K562 treated with DMSO at 1 percent for 48 hours (cell line): Measurements from ENCODE around the gene PTOV1. TPM values are rescaled to one million over a fixed set of nuclear protein-coding genes. Genes with fewer than 3 reads are reported as not detected.

Experiments
- total RNA-seq: library from RNA; unstranded; fragments of 300-600 nt; gene quantifications from 2 replicates; pipeline ENCODE4 v1.2.3, GENCODE V29; 2022; ENCODE audit warnings: low replicate concordance; ENCODE audit errors: extremely low read depth

PTOV1 gene
- total RNA-seq, result not detected in 2 replicates

DNA sequence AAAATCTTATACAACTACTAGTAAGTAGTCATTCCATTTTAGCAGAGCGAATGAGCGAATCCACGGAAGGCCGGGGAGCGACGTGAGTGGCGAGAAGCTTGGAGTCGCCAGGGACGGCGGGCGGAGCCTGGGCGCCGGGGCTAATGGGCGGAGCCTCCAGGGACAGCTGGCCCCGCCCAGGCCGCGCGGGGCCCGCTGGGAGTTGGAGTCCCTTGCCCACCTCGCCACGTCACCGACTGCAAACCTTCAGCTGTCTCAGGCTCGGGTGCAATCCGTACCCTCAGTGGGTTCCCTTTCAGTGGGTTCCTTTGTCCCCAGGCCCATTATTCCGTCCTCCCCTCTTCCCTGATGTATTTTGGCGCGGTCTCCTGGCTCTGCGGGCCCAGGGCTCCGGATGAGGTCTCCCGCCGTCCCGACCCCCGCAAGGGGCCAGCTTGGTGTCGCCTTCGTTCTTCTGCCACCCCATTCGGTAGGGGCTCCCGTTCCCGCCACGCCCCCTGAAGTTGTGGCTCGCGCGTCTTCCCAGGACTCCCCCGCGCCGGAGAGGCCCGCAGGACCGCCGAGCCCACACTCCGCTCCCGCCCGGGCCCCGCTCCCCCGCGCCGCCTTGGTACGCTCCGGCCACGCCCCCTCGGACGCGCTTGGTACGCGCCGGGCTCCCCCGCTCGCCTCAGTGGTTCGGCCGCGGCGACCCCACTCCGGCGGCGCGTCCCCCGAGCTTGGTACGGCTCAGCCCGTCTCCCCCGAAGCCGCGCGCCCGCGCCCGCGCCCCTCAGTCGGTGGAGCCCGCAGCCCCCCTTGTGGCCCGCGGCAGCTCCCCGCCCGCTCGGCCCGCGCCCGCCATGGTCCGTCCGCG, at the start of gene PTOV1:
Gene PTOV1, plus strand, starts transcription at position 673 of the 856 bp plus-strand sequence.

DNA sequence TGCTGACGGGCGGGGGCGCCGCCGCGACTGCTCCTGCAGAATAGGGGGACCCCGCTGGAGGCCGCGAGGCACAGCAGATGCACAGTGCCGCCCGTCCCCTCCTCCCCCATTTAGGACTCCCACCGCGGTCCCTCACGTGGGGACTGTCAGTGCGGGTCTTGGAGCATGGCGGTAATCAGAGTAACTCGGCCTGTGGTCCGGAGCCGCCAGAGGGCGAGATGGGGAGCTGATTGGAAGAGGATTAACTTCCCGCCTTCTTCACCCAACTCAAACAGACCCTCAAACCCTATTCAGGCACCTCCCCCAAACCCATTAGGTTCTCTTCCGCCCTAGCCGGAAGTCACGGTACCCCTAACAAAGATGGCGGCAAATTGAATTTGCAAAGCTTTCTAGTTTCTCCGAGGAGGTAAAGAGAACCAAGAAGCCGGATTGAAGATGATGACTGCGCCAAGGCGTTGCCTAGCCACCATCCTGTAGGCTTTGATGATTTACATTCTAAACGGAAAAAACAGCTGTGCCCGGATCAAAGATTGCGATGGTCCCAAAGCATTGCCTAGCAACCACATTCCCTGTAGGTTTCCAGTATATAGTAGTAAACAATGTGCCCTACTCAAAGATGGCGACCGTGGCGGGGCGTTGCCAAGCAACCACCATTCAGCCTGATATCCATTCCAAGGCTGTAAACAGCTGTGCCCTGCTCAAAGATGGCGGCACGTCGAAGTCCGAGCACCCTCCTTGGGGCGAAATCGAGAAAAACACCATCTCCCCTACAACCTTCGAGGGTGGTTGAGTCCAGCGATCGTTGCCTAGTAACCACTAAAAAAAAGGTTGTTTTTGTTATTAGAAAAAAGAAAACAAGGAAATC, 37.7 kb upstream of the PTOV1 start, which contains the start of gene FUZ:
Gene FUZ, minus strand, starts transcription at position 296 of the 865 bp plus-strand sequence. Its CDS starts 186 bp downstream, at position 110.

DNA sequence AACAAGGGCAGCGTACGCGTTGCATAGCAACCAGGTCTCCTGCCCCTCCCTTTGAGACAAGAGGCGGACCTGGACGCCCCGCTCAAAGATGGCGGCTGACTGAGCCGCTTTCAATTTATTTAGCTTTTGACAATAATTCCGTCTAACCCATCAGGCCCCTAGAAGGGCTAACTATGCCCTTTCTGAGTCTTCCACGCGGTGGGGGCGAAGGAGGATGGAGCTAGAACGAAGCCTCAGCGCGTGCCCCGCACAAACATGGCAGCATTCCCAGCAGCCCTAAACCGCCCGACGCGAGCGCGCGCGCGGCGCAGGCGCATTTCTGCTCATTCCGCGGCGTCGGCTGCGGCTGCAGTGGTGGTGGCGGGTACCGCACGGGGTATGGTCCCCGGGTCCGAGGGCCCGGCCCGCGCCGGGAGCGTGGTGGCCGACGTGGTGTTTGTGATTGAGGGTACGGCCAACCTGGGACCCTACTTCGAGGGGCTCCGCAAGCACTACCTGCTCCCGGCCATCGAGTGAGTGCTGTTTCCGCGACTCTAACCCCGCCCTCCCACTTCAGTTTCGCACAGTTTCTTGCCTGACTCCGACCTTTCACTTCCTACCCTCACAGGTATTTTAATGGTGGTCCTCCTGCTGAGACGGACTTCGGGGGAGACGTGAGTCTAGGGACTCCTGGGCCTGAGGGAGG, 32.9 kb upstream of the PTOV1 start, which contains the start of gene MED25:
Gene MED25, plus strand, starts transcription at position 326 of the 685 bp plus-strand sequence. Its CDS starts 53 bp downstream, at position 379.

DNA sequence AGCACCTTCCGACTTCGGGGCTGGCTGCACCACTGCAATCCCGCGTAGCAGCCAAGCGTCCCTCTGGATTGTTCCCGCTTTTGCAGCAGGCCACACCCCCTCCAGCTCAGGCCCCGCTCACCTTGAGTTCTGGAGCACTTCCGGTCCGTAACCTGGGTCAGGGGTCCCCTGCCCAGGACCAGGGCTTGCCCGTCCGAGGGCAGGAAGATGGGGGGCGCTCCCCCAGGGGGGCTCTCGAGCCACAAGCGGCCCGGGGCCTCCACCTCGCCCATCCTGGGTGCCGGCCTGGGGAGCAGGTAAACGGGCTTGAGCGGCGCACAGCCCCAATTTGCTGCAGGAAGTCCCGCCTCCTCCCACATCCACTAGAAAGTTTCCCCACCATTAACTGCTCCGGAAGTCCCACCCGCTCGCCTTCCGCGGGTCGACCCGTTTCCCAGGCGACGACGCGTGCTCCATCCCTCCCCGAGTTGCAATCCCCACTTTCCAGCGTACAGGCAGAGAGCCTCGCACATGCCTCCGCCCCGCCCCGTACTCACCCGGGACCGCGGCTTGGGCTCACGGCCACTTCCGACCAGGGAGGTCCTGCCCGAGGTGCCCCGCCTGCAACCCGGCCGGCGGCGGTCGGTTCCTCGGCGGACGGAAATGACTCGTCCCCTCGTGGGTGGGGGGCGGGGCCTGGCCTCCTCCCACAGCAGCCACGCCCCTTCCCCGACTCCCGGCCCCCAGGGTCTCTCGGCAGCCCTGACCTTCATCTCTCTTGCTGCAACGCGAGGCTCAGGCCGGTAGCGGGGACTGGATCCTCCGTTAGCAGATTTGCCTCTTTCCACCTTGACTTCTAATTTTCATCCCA, 16.2 kb downstream of the PTOV1 start, which contains the start of gene PNKP:
Gene PNKP, minus strand, starts transcription at position 644 of the 850 bp plus-strand sequence. Its CDS starts 372 bp downstream, at position 272.

DNA sequence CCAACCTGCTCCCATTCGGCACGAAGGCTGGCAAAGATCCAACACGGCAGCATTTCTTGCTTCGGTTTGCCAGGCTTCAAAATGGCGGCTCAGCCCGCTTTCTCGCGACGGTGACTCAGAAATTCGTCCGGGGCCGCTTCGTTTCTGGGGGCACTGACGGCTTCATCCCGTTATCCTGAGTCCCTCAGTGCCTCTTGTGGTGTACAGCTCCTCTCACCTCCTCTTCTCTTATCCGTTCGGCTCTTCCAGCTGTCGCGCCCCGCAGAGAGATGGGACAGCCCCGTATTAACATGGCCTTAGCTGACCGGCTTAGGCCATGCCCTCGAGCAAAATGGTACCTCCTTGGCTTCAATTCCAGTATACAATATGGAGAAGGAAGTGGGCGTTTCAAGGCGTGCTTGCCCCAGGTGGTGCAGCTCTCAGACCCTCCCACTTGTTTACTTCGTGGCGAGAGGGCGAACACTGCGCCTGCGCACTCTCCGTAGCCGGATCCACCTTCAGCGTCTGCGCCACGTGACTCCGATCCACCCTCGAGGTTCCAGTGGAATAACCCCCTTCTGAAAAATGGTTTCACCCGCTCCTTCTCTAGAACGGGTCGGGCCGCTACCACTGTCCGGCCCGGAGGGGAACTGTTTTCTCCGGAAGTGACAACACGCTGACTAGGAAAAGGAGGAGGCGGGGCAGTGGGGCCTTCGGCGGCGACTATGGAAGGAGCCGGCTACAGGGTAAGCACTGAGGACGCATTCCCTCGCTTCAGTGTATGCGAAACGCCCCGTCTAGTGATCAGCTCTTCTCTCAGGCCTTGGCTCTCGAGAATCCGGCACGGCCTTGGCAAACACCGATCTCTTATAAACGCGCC, 26.3 kb downstream of the PTOV1 start, which contains the start of the genes AKT1S1 and TBC1D17:
Gene AKT1S1, minus strand, starts transcription at position 336 of the 859 bp plus-strand sequence. CDS start 4,060 bp downstream, outside the sequence.
Gene TBC1D17, plus strand, starts transcription at position 683 of the 859 bp plus-strand sequence. Its CDS starts 22 bp downstream, at position 705.

DNA sequence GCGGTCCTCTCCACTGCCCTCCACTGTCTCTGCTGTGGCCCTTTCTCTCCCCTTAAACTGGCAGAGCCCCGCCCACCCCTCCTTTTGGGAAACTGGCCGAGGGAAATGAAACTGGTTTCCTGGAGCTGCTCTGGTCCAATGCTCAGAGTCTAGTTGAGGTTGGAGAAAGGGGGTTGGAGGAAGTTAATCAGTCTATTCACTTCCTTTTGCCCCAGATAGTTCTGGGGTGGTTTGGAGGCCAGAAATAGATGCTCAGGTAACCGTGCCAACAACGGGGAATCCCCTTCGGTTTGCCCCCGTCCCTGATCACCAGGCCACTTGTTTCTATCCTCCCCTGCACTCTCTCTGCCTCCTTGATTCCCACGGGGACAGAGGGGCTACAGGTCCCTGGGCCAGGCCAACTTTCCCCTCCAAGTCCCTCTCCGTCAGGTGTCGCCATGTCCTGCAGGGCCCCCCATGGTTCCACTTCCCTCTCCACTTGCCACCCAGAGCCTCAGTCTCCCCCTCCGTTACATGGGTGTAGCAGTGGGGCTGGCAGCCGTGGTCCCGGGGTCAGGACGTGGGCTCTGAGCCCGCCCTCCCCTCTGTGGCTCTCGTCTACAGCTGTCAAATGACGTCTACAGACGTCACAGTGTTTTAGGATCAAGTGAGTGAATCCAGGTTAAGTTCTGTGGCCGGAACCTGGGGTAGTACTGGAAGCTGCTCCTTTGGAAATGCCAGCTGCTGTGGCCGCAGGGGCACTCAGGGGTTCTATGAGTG, 46.1 kb downstream of the PTOV1 start, which contains the start of gene IL4I1:
Gene IL4I1, minus strand, starts transcription at position 25 of the 759 bp plus-strand sequence. CDS start 727 bp downstream, outside the sequence.

Other genes starting within 250 kb of the PTOV1 start
- gene RRAS, start 211.0 kb upstream of the PTOV1 start, total RNA-seq, result not detected in 2 replicates
- not detected in 2 replicates for gene SCAF1, start 208.9 kb upstream of the PTOV1 start, total RNA-seq
- gene IRF3, start 185.3 kb upstream of the PTOV1 start, total RNA-seq, result not detected in 2 replicates
- gene BCL2L12, start 185.2 kb upstream of the PTOV1 start, total RNA-seq, result not detected in 2 replicates
- not detected in 2 replicates for gene PRMT1, start 173.9 kb upstream of the PTOV1 start, total RNA-seq
- not detected in 2 replicates for gene ADM5, start 161.6 kb upstream of the PTOV1 start, total RNA-seq
- gene CPT1C, start 160.0 kb upstream of the PTOV1 start, total RNA-seq, result not detected in 2 replicates
- not detected in 2 replicates for gene TSKS, start 87.9 kb upstream of the PTOV1 start, total RNA-seq
- 113 TPM in 1 of 2 replicates, not detected in the other for gene AP2A1, start 84.2 kb upstream of the PTOV1 start, total RNA-seq
- not detected in 2 replicates for gene FUZ, start 37.9 kb upstream of the PTOV1 start, total RNA-seq
- gene MED25, start 32.9 kb upstream of the PTOV1 start, total RNA-seq, result not detected in 2 replicates
- gene PNKP, start 16.4 kb downstream of the PTOV1 start, total RNA-seq, result not detected in 2 replicates
- gene AKT1S1, start 26.2 kb downstream of the PTOV1 start, total RNA-seq, result not detected in 2 replicates
- not detected in 2 replicates for gene TBC1D17, start 26.5 kb downstream of the PTOV1 start, total RNA-seq
- gene IL4I1, start 45.7 kb downstream of the PTOV1 start, total RNA-seq, result not detected in 2 replicates
- gene ATF5, start 78.0 kb downstream of the PTOV1 start, total RNA-seq, result 1,304 TPM in 1 of 2 replicates, not detected in the other
- not detected in 2 replicates for gene NUP62, start 78.3 kb downstream of the PTOV1 start, total RNA-seq
- gene SIGLEC11, start 110.0 kb downstream of the PTOV1 start, total RNA-seq, result not detected in 2 replicates
- gene VRK3, start 174.2 kb downstream of the PTOV1 start, total RNA-seq, result not detected in 2 replicates
- gene ZNF473, start 174.8 kb downstream of the PTOV1 start, total RNA-seq, result not detected in 2 replicates